ENCODE data around the gene GAK. TPM values are rescaled to one million over a fixed set of nuclear protein-coding genes. Genes with fewer than 3 reads are reported as not detected.

Gene GAK
- total RNA-seq, 6 experiments from 2014 or later: 53.2 to 85.0 (median 64.5) TPM

GRCh38 chr4:958696-959337 is 26.7 kb upstream of the GAK start:
- H3K4me3 ChIP-seq: no peak overlapping the region
- no peaks in the 10 kb centered on the region for H3K9me3 ChIP-seq
- H3K27ac ChIP-seq: no peak overlapping the region
- WGBS (ENCODE audit: insufficient coverage, low coverage, low lambda C conversion rate, missing lambda C conversion rate): 84% methylated on average over 8 of the region's 17 CpGs
- H3K4me1 ChIP-seq: no peaks in the 10 kb centered on the region
- H3K36me3 ChIP-seq: peaks cover 0 to 3% (median 0%) of the 10 kb centered on the region in 4 donors
- intact Hi-C loops (cut with DNase I): no loop called here
- DNase-seq (peak in 1 of 3 donors; percentile 34), ATAC-seq (no peak)
- no peaks in the 10 kb centered on the region for H3K27me3 ChIP-seq
- TF ChIP-seq CTCF (IDR thresholded peaks at IDR 0.05): no peak
- TF ChIP-seq POLR2A (IDR thresholded peaks at IDR 0.05): no peak

GRCh38 chr4:958314-958665 is 26.2 kb upstream of the GAK start:
- no peak for ATAC-seq
- Histone ChIP-seq H3K9me3 (no peaks in the 10 kb centered on the region), H3K4me1 (no peaks in the 10 kb centered on the region), H3K36me3 (peaks cover 0 to 7% (median 0%) of the 10 kb centered on the region in 4 donors), H3K27ac (no peak overlapping the region), H3K4me3 (no peak overlapping the region), H3K27me3 (no peaks in the 10 kb centered on the region)
- intact Hi-C loops (cut with DNase I): no loop called here
- DNase-seq: no peak
- no CpG with 5 or more reads among the region's 17 CpGs for WGBS (ENCODE audit: insufficient coverage, low coverage, low lambda C conversion rate, missing lambda C conversion rate)
- TF ChIP-seq POLR2A (IDR thresholded peaks at IDR 0.05) (no peak), CTCF (IDR thresholded peaks at IDR 0.05) (no peak)

GRCh38 chr4:957581-958313 is 25.6 kb upstream of the GAK start:
- TF ChIP-seq POLR2A (IDR thresholded peaks at IDR 0.05) (no peak), CTCF (IDR thresholded peaks at IDR 0.05) (no peak)
- intact Hi-C loops (cut with DNase I): no loop called here
- H3K27me3 ChIP-seq: no peaks in the 10 kb centered on the region
- WGBS (ENCODE audit: insufficient coverage, low coverage, low lambda C conversion rate, missing lambda C conversion rate): 96% methylated on average over 5 of the region's 45 CpGs
- H3K27ac ChIP-seq: no peak overlapping the region
- peaks cover 0 to 7% (median 0%) of the 10 kb centered on the region in 4 donors for H3K36me3 ChIP-seq
- peak in 1 of 3 donors; percentile 43 for DNase-seq
- no peaks in the 10 kb centered on the region for H3K9me3 ChIP-seq
- no peaks in the 10 kb centered on the region for H3K4me1 ChIP-seq
- no peak for ATAC-seq
- H3K4me3 ChIP-seq: no peak overlapping the region

- Histone ChIP-seq H3K9me3 (no peaks in the 10 kb centered on the region), H3K4me3 (no peak overlapping the region), H3K36me3 (peaks cover 0 to 7% (median 0%) of the 10 kb centered on the region in 4 donors), H3K4me1 (no peaks in the 10 kb centered on the region), H3K27ac (no peak overlapping the region), H3K27me3 (no peaks in the 10 kb centered on the region)
- ATAC-seq (no peak), DNase-seq (no peak)
- 87% methylated on average over 3 of the region's 8 CpGs for WGBS (ENCODE audit: insufficient coverage, low coverage, low lambda C conversion rate, missing lambda C conversion rate)
- intact Hi-C loops (cut with DNase I): no loop called here
- TF ChIP-seq POLR2A (IDR thresholded peaks at IDR 0.05): no peak
- no peak for TF ChIP-seq CTCF (IDR thresholded peaks at IDR 0.05)
Measured at GRCh38 chr4:957231-957580, 25.1 kb upstream of the GAK start.

All from right lobe of liver (tissue), 6 donors.